Nephron (organoid): ENCODE results near the gene TTC33.

ENCODE experiments used
- H3K27ac Mint-ChIP-seq, 3 experiments: 2 replicates each; pipeline ENCODE4 v1.8.0; 2020; ENCODE audit warnings: mixed read lengths in 3 of 3, mild to moderate bottlenecking in 2 of 3, moderate library complexity in 1 of 3
- H3K27me3 Mint-ChIP-seq: 2 replicates; pipeline ENCODE4 v1.8.0; 2021; ENCODE audit warnings: low read depth, mild to moderate bottlenecking, moderate library complexity, mixed read lengths
- H3K36me3 Mint-ChIP-seq: 2 replicates; pipeline ENCODE4 v1.8.0; 2020; ENCODE audit warnings: low read depth, mixed read lengths
- H3K4me1 Mint-ChIP-seq: 2 replicates; pipeline ENCODE4 v1.8.0; 2020; ENCODE audit warnings: mixed read lengths
- H3K4me3 Mint-ChIP-seq, 3 experiments: 2 replicates each; pipeline ENCODE4 v1.8.0; 2020; ENCODE audit warnings: mild to moderate bottlenecking in 3 of 3, mixed read lengths in 3 of 3, moderate library complexity in 2 of 3
- H3K9me3 Mint-ChIP-seq: 2 replicates; pipeline ENCODE4 v1.8.0; 2020; ENCODE audit warnings: mixed read lengths
- CTCF ChIP-seq, 3 experiments: fragments of 200-600 bp; sonication (generic); IDR thresholded peaks; one replicate each; pipeline ENCODE4 v1.5.0; 2021; ENCODE audit warnings: antibody characterized with exemption in 3 of 3; ENCODE audit not compliant: unreplicated experiment in 3 of 3

TTC33 gene

GRCh38 chr5:40475561-40475960 is 280.2 kb downstream of the TTC33 start:
- H3K4me1 Mint-ChIP-seq, result peaks cover 4% of the 10 kb centered on the region
- no peak overlapping the region for H3K4me3 Mint-ChIP-seq
- H3K9me3 Mint-ChIP-seq, result peaks cover 7% of the 10 kb centered on the region
- no peak for TF ChIP-seq CTCF (IDR thresholded peaks at IDR 0.05; ENCODE audit: unreplicated experiment in 3 of 3)
- no peak overlapping the region for H3K27ac Mint-ChIP-seq
- no peaks in the 10 kb centered on the region for H3K36me3 Mint-ChIP-seq
- H3K27me3 Mint-ChIP-seq, result no peaks in the 10 kb centered on the region

GRCh38 chr5:40474250-40474649 is 281.5 kb downstream of the TTC33 start:
- TF ChIP-seq CTCF (IDR thresholded peaks at IDR 0.05; ENCODE audit: unreplicated experiment in 3 of 3), result no peak
- Mint-ChIP-seq H3K4me1 (peaks cover 4% of the 10 kb centered on the region), H3K36me3 (no peaks in the 10 kb centered on the region), H3K4me3 (no peak overlapping the region), H3K27ac (no peak overlapping the region), H3K9me3 (peaks cover 13% of the 10 kb centered on the region), H3K27me3 (no peaks in the 10 kb centered on the region)

- no peaks in the 10 kb centered on the region for H3K27me3 Mint-ChIP-seq
- TF ChIP-seq CTCF (IDR thresholded peaks at IDR 0.05; ENCODE audit: unreplicated experiment in 3 of 3), result no peak
- no peaks in the 10 kb centered on the region for H3K4me1 Mint-ChIP-seq
- peaks cover 12% of the 10 kb centered on the region for H3K9me3 Mint-ChIP-seq
- H3K4me3 Mint-ChIP-seq, result no peak overlapping the region
- H3K36me3 Mint-ChIP-seq, result no peaks in the 10 kb centered on the region
- no peak overlapping the region for H3K27ac Mint-ChIP-seq
Measured at GRCh38 chr5:40465416-40465815, 290.3 kb downstream of the TTC33 start.

- Mint-ChIP-seq H3K9me3 (peaks cover 9% of the 10 kb centered on the region), H3K4me1 (no peaks in the 10 kb centered on the region), H3K4me3 (no peak overlapping the region), H3K36me3 (no peaks in the 10 kb centered on the region), H3K27ac (no peak overlapping the region), H3K27me3 (no peaks in the 10 kb centered on the region)
- TF ChIP-seq CTCF (IDR thresholded peaks at IDR 0.05; ENCODE audit: unreplicated experiment in 3 of 3), result no peak
Measured at GRCh38 chr5:40464511-40464910, 291.2 kb downstream of the TTC33 start.
